Neural cell (in vitro differentiated cells): Measurements from ENCODE around the gene TRPM4. TPM values are rescaled to one million over a fixed set of nuclear protein-coding genes. Genes with fewer than 3 reads are reported as not detected.

Experiments used
- H2AFZ ChIP-seq: fragments of 200-600, 300-800 bp; sonication (generic), shearing (Covaris generic); 2 replicates; pipeline ENCODE4 v1.6.0; 2014; ENCODE audit warnings: low read depth, mild to moderate bottlenecking, antibody characterized with exemption, low read length, moderate library complexity
- H3F3A ChIP-seq: fragments of 200-600 bp; shearing (Covaris generic); 2 replicates; pipeline ENCODE4 v1.6.1; 2016; ENCODE audit warnings: mild to moderate bottlenecking, moderate library complexity, mixed read lengths, antibody characterized with exemption, low read length; ENCODE audit not compliant: insufficient read depth, poor library complexity, severe bottlenecking
- H3K27ac ChIP-seq: fragments of 200-600, 300-800 bp; sonication (generic), shearing (Covaris generic); 2 replicates; pipeline ENCODE4 v1.5.1; 2014; ENCODE audit warnings: mild to moderate bottlenecking, low read length, moderate library complexity
- H3K27me3 ChIP-seq: fragments of 300-800, 200-600 bp; sonication (generic), shearing (Covaris generic); 2 replicates; pipeline ENCODE4 v1.6.0; 2014; ENCODE audit warnings: mild to moderate bottlenecking, low read depth, low read length, moderate library complexity; ENCODE audit not compliant: insufficient read depth
- H3K36me3 ChIP-seq: fragments of 300-800, 200-600 bp; sonication (generic), shearing (Covaris generic); 2 replicates; pipeline ENCODE4 v1.5.1; 2014; ENCODE audit warnings: mild to moderate bottlenecking, antibody characterized with exemption, low read length, moderate library complexity; ENCODE audit not compliant: insufficient read depth
- H3K4me2 ChIP-seq: fragments of 300-800, 200-600 bp; sonication (generic), shearing (Covaris generic); 2 replicates; pipeline ENCODE4 v1.6.0; 2014; ENCODE audit warnings: mild to moderate bottlenecking, low read length
- H3K4me3 ChIP-seq: fragments of 300-800, 200-600 bp; sonication (generic), shearing (Covaris generic); 2 replicates; pipeline ENCODE4 v1.5.1; 2014; ENCODE audit warnings: mild to moderate bottlenecking, low read length, moderate library complexity
- H3K79me2 ChIP-seq: fragments of 200-600 bp; shearing (Covaris generic); replicated peaks from 2 replicates; pipeline ENCODE4 v1.6.0; 2014; ENCODE audit warnings: mild to moderate bottlenecking, low read length, moderate library complexity; ENCODE audit not compliant: insufficient read depth
- H3K9ac ChIP-seq: fragments of 300-800, 200-600 bp; sonication (generic), shearing (Covaris generic); 2 replicates; pipeline ENCODE4 v1.6.1; 2016; ENCODE audit warnings: mild to moderate bottlenecking, low read length, mixed read lengths
- H3K9me2 ChIP-seq: fragments of 200-600 bp; shearing (Covaris generic); 2 replicates; pipeline ENCODE4 v1.6.1; 2016; ENCODE audit warnings: mild to moderate bottlenecking, low read length, mixed read lengths; ENCODE audit not compliant: insufficient read depth
- H3K9me3 ChIP-seq: fragments of 200-600, 300-800 bp; sonication (generic), shearing (Covaris generic); 2 replicates; pipeline ENCODE4 v1.6.1; 2016; ENCODE audit warnings: mild to moderate bottlenecking, mixed run types, low read length, moderate library complexity, mixed read lengths
- H4K20me1 ChIP-seq: fragments of 200-600 bp; shearing (Covaris generic); 2 replicates; pipeline ENCODE4 v1.6.1; 2016; ENCODE audit warnings: mild to moderate bottlenecking, mixed run types; ENCODE audit not compliant: insufficient read depth
- EP300 ChIP-seq: fragments of 450-650 bp; conservative IDR thresholded peaks from 2 replicates; pipeline ENCODE4 v1.6.1; 2014; ENCODE audit warnings: antibody characterized with exemption, mild to moderate bottlenecking, moderate library complexity; ENCODE audit not compliant: poor library complexity, severe bottlenecking
- EZH2 ChIP-seq: fragments of 200-600, 300-800 bp; shearing (Covaris generic), sonication (generic); IDR thresholded peaks from 2 replicates; pipeline ENCODE4 v1.6.1; 2014; ENCODE audit warnings: antibody characterized with exemption, low read length, borderline replicate concordance, mild to moderate bottlenecking; ENCODE audit not compliant: insufficient read depth, poor library complexity, severe bottlenecking
- MXI1 ChIP-seq: fragments of 450-650 bp; conservative IDR thresholded peaks from 2 replicates; pipeline ENCODE4 v1.6.1; 2014; ENCODE audit warnings: antibody characterized with exemption, mild to moderate bottlenecking; ENCODE audit not compliant: poor library complexity, severe bottlenecking
- POLR2AphosphoS5 ChIP-seq: IDR thresholded peaks from 2 replicates; pipeline ENCODE4 v1.6.1; 2012
- RAD21 ChIP-seq: fragments of 450-650 bp; conservative IDR thresholded peaks from 2 replicates; pipeline ENCODE4 v1.6.1; 2014; ENCODE audit warnings: antibody characterized with exemption, mild to moderate bottlenecking, moderate library complexity
- SMC3 ChIP-seq: fragments of 450-650 bp; conservative IDR thresholded peaks from 2 replicates; pipeline ENCODE4 v1.6.1; 2014; ENCODE audit warnings: antibody characterized with exemption, mild to moderate bottlenecking, moderate library complexity; ENCODE audit not compliant: poor library complexity
- TAF1 ChIP-seq: IDR thresholded peaks from 2 replicates; pipeline ENCODE4 v1.6.1; 2012; ENCODE audit warnings: low read depth
- polyA plus RNA-seq: library from polyadenylated mRNA; depleted of rRNA; stranded (reverse); fragments of >200 nt; gene quantifications from 2 replicates; pipeline ENCODE4 v1.2.3, GENCODE V29; 2014
- TF ChIP-seq, protein P1 (sequence below): IDR thresholded peaks from 2 replicates; pipeline ENCODE4 v1.6.1; 2012; ENCODE audit warnings: borderline replicate concordance
- TF ChIP-seq, protein P2 (sequence below): fragments of 450-650 bp; IDR thresholded peaks from 2 replicates; pipeline ENCODE4 v1.5.1; 2014; ENCODE audit warnings: antibody characterized with exemption, mild to moderate bottlenecking, moderate library complexity; ENCODE audit not compliant: poor library complexity, severe bottlenecking

TRPM4 gene
- polyA plus RNA-seq, 1 donor from 2014 or later = 42.5 TPM

DNA sequence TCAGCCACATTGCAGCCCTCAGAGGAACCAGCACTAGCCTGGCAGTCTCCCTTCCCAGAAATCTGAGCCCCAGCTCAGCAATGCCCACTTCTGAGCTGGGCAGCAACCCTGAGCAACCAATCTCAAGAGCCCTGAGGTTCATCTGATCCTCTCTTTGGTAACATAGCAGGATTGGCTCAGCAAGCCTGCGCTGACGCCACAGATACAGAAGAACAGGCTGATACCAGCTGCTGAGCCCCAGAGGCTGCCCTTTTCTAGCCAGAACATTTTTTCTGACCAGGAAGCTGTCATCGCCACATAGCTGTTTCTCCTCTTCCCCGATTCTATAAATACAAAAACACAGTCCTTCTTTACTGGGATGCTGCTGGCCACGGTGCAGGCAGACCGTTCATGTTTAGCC is 59.8 kb downstream of the TRPM4 start:
- no peak overlapping the region for H3K9ac ChIP-seq
- H3K9me2 ChIP-seq = no peaks in the 10 kb centered on the region
- no peaks in the 10 kb centered on the region for H3K9me3 ChIP-seq
- no peaks in the 10 kb centered on the region for H3K79me2 ChIP-seq
- H3K36me3 ChIP-seq = no peaks in the 10 kb centered on the region
- H2AFZ ChIP-seq = no peak overlapping the region
- no peak overlapping the region for H3K4me2 ChIP-seq
- H3K4me3 ChIP-seq = no peak overlapping the region
- H4K20me1 ChIP-seq = no peaks in the 10 kb centered on the region
- no peak overlapping the region for H3K27ac ChIP-seq
- TF ChIP-seq, protein P1, sequence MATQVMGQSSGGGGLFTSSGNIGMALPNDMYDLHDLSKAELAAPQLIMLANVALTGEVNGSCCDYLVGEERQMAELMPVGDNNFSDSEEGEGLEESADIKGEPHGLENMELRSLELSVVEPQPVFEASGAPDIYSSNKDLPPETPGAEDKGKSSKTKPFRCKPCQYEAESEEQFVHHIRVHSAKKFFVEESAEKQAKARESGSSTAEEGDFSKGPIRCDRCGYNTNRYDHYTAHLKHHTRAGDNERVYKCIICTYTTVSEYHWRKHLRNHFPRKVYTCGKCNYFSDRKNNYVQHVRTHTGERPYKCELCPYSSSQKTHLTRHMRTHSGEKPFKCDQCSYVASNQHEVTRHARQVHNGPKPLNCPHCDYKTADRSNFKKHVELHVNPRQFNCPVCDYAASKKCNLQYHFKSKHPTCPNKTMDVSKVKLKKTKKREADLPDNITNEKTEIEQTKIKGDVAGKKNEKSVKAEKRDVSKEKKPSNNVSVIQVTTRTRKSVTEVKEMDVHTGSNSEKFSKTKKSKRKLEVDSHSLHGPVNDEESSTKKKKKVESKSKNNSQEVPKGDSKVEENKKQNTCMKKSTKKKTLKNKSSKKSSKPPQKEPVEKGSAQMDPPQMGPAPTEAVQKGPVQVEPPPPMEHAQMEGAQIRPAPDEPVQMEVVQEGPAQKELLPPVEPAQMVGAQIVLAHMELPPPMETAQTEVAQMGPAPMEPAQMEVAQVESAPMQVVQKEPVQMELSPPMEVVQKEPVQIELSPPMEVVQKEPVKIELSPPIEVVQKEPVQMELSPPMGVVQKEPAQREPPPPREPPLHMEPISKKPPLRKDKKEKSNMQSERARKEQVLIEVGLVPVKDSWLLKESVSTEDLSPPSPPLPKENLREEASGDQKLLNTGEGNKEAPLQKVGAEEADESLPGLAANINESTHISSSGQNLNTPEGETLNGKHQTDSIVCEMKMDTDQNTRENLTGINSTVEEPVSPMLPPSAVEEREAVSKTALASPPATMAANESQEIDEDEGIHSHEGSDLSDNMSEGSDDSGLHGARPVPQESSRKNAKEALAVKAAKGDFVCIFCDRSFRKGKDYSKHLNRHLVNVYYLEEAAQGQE = no peak
- TF ChIP-seq EZH2 (no peak), EP300 (no peak), TAF1 (no peak), SMC3 (no peak), MXI1 (no peak), POLR2AphosphoS5 (no peak), RAD21 (no peak)
- TF ChIP-seq, protein P2, sequence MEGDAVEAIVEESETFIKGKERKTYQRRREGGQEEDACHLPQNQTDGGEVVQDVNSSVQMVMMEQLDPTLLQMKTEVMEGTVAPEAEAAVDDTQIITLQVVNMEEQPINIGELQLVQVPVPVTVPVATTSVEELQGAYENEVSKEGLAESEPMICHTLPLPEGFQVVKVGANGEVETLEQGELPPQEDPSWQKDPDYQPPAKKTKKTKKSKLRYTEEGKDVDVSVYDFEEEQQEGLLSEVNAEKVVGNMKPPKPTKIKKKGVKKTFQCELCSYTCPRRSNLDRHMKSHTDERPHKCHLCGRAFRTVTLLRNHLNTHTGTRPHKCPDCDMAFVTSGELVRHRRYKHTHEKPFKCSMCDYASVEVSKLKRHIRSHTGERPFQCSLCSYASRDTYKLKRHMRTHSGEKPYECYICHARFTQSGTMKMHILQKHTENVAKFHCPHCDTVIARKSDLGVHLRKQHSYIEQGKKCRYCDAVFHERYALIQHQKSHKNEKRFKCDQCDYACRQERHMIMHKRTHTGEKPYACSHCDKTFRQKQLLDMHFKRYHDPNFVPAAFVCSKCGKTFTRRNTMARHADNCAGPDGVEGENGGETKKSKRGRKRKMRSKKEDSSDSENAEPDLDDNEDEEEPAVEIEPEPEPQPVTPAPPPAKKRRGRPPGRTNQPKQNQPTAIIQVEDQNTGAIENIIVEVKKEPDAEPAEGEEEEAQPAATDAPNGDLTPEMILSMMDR = no peak
- H3F3A ChIP-seq = no peaks in the 10 kb centered on the region
- no peaks in the 10 kb centered on the region for H3K27me3 ChIP-seq

DNA sequence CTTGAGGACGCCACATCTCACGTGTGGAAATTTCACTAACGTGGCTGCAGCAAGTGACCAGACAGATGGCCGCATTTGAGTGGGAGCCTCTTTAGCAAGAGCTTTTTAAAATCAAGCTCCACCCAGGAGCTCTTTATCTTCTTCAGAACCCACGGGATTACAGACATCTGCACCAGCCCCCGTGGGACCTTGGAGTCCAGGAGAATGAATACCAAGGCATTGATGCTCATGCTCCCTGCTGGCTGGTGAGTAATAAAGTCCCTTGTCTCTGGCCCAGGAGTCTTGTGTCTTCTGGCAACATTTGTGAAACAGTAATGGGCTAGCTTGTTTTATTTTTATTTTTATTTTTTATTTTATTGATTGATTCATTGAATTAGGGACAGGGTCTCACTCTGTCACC is 64.4 kb downstream of the TRPM4 start:
- H3K27me3 ChIP-seq = no peaks in the 10 kb centered on the region
- H3K4me3 ChIP-seq = no peak overlapping the region
- no peak overlapping the region for H3K27ac ChIP-seq
- no peaks in the 10 kb centered on the region for H3K9me2 ChIP-seq
- no peaks in the 10 kb centered on the region for H4K20me1 ChIP-seq
- H3K9ac ChIP-seq = no peak overlapping the region
- H3K4me2 ChIP-seq = no peak overlapping the region
- no peaks in the 10 kb centered on the region for H3K36me3 ChIP-seq
- no peaks in the 10 kb centered on the region for H3K79me2 ChIP-seq
- TF ChIP-seq MXI1 (no peak), EP300 (no peak), POLR2AphosphoS5 (no peak), TAF1 (no peak), EZH2 (no peak), RAD21 (no peak), SMC3 (no peak)
- TF ChIP-seq, protein P1 = no peak
- no peak overlapping the region for H2AFZ ChIP-seq
- H3K9me3 ChIP-seq = no peaks in the 10 kb centered on the region
- no peaks in the 10 kb centered on the region for H3F3A ChIP-seq
